Dedifferentiated amniotic fluid mesenchymal stem cell (primary cell): ENCODE measurements around the gene FANK1.
"Not testable (repeated sequence)": the region's sequence is repeated elsewhere in the genome, so short reads cannot be mapped to it uniquely, and the experiment has no call there.

Experiments
- DNase-seq: peaks from one replicate; pipeline ENCODE4 v3.0.0-alpha.2; 2016; ENCODE audit errors: extremely low spot score

Gene FANK1

GRCh38 chr10:125889441-125889840 is 6.9 kb upstream of the FANK1 start:
- DNase-seq, result not testable (repeated sequence)

- DNase-seq, result not testable (repeated sequence)
Observed at GRCh38 chr10:125892402-125892801, 4.0 kb upstream of the FANK1 start.

DNA sequence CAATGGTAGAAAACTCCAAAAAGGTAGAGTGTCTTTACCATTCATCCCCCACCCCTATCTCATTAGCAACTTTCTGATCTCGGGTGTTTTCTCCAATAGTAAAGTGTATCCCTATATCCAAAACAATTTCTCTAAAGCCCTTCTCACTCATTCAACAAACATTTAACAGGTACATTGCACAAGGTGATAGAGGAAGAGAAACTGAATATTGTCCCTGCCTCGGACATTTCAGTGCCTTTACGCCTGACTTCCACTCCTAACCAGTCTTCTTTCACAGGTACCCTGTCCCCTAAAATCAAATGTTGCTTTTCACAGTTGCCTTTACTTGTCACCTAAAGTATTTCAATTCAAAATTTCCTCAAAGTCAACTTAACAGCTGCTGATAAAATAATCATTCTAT is 2.2 kb upstream of the FANK1 start:
- not testable (repeated sequence) for DNase-seq

GRCh38 chr10:125895130-125896087 is 955 bp upstream of the FANK1 start:
- DNase-seq, result peak; percentile 60

- DNase-seq, result not testable (repeated sequence)
Observed at GRCh38 chr10:125897317-125897716, 953 bp downstream of the FANK1 start.

DNA sequence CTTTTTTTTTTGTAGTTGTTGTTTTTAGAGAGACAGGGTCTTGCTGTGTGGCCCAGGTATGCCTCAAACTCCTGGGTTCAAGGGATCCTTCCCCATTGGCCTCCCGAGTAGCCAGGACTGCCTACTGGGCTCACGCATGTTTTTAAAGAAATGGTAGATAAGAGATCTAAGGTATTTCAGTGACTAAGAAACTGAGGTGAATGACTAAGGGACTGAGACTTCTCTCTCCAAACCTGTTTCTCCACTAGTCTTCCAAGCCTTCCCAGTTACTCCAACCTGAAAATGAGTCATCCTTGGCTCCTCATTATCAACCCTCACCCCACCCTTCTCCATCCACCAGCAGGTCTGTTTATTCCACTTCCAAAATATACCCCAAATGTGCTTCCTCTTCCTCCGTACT is 4.6 kb downstream of the FANK1 start:
- not testable (repeated sequence) for DNase-seq

DNA sequence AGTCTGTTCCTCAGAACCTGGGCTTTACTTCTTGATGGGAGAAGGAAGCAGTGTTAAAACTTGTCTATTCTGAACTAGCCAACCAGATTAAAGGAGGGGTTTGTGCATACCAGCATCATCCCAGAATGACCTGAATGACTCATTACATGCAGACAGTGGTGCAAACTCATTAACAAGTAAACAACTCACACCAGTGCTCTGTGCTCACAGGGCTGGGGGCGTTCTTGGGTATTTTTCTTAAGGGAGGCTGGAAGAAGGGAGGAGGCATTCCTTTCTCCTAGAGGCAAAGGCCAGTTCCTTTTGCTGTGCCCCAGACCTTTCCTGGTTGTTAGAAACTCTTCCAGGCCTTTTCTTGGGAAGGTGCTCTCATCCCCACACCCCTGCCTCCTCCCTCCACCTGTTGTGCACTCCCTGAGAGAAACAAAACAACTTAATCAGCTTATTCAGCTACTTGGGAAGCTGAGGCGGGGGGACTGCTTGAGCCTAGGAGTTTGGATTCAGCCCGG is 6.8 kb downstream of the FANK1 start:
- not testable (repeated sequence) for DNase-seq

GRCh38 chr10:125905069-125905994 is 9.0 kb downstream of the FANK1 start:
- not testable (repeated sequence) for DNase-seq

GRCh38 chr10:125907598-125907997 is 11.2 kb downstream of the FANK1 start:
- not testable (repeated sequence) for DNase-seq

- DNase-seq, result not testable (repeated sequence)
Observed at GRCh38 chr10:125908813-125909212, 12.4 kb downstream of the FANK1 start.

DNA sequence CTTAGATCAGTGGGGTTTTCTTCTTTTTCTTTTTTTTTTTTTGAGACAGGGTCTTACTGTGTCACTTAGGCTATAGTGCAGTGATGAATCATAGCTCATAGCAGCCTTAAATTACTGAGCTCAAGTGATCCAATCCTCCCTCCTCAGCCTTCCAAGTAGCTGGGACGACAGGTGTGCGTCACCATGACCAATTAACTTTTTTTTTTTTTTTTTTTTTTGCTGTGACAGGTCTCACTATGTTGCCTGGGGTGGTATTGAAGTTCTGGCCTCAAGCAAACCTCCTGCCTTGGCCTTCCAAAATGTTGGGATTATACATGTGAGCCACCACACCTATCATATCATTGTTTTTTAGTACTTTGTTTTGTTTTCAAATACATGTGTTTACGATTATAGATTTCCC is 13.1 kb downstream of the FANK1 start:
- DNase-seq, result not testable (repeated sequence)

DNA sequence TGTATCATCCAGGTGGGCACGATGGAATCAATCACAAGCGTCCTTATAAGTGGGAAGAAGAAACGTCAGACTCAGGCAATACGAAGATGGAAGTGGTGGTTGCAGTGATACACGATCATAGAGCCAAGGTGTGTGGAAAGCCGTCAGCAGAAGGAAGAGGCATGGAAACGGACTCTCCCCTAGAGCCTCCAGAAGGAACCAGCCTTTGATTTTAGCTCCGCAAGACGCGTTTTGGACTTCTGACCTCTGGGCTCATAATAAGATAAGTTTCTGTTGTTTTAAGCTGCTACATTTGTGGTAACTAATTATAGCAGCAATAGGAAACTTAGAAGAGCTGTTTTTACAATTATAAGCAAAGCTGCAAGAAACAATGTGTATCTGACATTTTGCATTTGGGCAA is 14.8 kb downstream of the FANK1 start:
- DNase-seq, result no peak

- DNase-seq, result no peak
Observed at GRCh38 chr10:125911990-125912389, 15.6 kb downstream of the FANK1 start.

- DNase-seq, result not testable (repeated sequence)
Observed at GRCh38 chr10:125913277-125913676, 16.9 kb downstream of the FANK1 start.

DNA sequence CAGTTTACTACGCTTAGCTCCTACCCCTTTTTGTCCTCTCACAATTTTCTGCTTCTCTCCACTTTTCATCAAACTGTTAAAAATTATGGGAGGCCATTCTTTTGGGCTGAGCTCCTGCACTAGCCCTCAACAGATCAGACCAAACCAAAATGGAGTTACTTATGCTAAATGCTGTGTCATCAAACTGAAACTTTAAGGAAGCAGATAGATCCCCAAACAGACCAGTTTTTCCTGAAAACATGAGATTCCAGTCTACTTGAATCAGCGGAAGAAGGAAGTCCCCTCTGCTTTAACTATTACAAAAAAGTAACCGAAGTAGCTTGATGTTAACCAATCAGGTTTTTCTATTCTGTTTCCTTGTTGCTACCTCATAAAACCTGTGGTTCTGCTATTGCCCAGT is 20.6 kb downstream of the FANK1 start:
- DNase-seq, result no peak

GRCh38 chr10:125917704-125918361 is 21.5 kb downstream of the FANK1 start:
- DNase-seq, result not testable (repeated sequence)

- not testable (repeated sequence) for DNase-seq
Observed at GRCh38 chr10:125921643-125922306, 25.4 kb downstream of the FANK1 start.

DNA sequence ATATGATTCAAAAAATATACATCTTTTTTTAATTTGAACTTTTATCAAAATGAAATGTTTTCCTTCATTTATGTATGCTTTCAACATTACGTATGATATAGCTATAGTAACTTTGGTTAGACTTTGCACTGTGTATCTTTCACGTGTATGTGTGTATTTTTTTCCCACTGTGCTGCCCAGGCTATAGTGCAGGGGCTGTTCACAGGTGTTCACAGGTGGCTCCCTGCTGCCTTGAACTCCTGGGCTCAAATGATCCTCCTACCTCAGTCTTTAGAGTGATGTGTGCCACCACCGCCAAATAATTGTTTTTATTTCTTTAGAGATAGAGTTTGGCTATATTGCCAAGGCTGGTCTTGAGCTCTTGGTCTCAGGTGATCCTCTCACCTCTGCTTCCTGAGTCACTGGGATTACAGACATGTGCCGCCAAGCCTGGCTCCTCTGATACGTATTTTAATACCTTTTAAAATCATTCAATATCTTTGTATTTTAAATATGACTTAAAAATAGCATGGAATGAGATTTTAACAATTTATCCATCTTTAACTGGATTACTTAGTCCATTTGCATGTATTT is 29.0 kb downstream of the FANK1 start:
- no peak for DNase-seq

- no peak for DNase-seq
Observed at GRCh38 chr10:125926247-125926646, 29.9 kb downstream of the FANK1 start.

DNA sequence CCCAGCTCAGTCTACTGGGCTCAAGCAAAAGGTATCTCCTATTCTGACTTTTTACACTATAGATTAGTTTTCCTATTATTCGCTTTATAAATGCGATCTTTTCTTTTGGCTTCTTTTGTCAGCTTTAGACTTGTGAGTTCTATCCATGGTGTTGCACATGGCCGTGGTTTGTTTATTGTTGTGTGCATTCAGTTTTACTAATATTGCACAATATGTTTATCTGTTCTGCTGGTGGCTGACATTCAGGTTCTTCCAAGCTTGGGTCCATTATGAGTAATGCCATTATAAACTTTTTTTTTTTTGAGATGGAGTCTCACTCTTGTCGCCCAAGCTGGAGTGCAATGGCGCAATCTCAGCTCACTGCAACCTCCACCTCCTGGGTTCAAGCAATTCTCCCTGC is 30.9 kb downstream of the FANK1 start:
- not testable (repeated sequence) for DNase-seq
